Peyer's patch (tissue), 4 donors: Measurements from ENCODE around the gene GNPTG.

Experiments used
- POLR2A ChIP-seq, 2 donors: fragments of 450-650 bp; IDR thresholded peaks; one replicate each; pipeline ENCODE4 v1.5.1; 2017; ENCODE audit warnings: antibody characterized with exemption in 2 of 2, mild to moderate bottlenecking in 2 of 2, moderate library complexity in 2 of 2
- TF ChIP-seq, protein P1 (sequence below), 6 experiments: fragments of 450-650 bp in 4 of 6; fragments of 200-600 bp in 2 of 6; sonication (generic) in 1 of 6; IDR thresholded peaks; one replicate each; pipeline ENCODE4 v1.5.1; 2017 to 2019; ENCODE audit warnings: antibody characterized with exemption in 6 of 6, mild to moderate bottlenecking in 3 of 6, moderate library complexity in 1 of 6

GRCh38 chr16:1357906-1358566 is 6.3 kb downstream of the GNPTG start:
- TF ChIP-seq, protein P1, sequence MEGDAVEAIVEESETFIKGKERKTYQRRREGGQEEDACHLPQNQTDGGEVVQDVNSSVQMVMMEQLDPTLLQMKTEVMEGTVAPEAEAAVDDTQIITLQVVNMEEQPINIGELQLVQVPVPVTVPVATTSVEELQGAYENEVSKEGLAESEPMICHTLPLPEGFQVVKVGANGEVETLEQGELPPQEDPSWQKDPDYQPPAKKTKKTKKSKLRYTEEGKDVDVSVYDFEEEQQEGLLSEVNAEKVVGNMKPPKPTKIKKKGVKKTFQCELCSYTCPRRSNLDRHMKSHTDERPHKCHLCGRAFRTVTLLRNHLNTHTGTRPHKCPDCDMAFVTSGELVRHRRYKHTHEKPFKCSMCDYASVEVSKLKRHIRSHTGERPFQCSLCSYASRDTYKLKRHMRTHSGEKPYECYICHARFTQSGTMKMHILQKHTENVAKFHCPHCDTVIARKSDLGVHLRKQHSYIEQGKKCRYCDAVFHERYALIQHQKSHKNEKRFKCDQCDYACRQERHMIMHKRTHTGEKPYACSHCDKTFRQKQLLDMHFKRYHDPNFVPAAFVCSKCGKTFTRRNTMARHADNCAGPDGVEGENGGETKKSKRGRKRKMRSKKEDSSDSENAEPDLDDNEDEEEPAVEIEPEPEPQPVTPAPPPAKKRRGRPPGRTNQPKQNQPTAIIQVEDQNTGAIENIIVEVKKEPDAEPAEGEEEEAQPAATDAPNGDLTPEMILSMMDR (IDR thresholded peaks at IDR 0.05) = no peak
- no peak for TF ChIP-seq POLR2A (IDR thresholded peaks at IDR 0.05)
